Retinal pigment epithelial cell (primary cell): ENCODE measurements around the gene AFTPH.

Source experiments
- DNase-seq: peaks from one replicate; pipeline ENCODE4 v3.0.0-alpha.2; 2010; ENCODE audit warnings: low read depth
- H3K4me3 ChIP-seq: 2 replicates; pipeline ENCODE4 v1.5.1; 2011; ENCODE audit warnings: mild to moderate bottlenecking, low read length, control low read depth, moderate library complexity
- CTCF ChIP-seq: conservative IDR thresholded peaks from 2 replicates; pipeline ENCODE4 v1.5.1; 2011; ENCODE audit warnings: low read depth, low read length, control low read depth, inconsistent platforms

The AFTPH gene

GRCh38 chr2:64538764-64539433 is 14.8 kb downstream of the AFTPH start:
- no peak for DNase-seq
- no peak for TF ChIP-seq CTCF

GRCh38 chr2:64540615-64541014 is 16.5 kb downstream of the AFTPH start:
- H3K4me3 ChIP-seq, result no peak overlapping the region
- no peak for DNase-seq
- TF ChIP-seq CTCF, result no peak

More at GRCh38 chr2:64538764-64539433, 14.8 kb downstream of the AFTPH start:
- no peak overlapping the region for H3K4me3 ChIP-seq

- no peak overlapping the region for H3K4me3 ChIP-seq
- no peak for TF ChIP-seq CTCF
- DNase-seq, result no peak
These were observed 17.4 kb downstream of the AFTPH start for GRCh38 chr2:64541547-64541946.

GRCh38 chr2:64542071-64543007 is 18.2 kb downstream of the AFTPH start:
- no peak for DNase-seq
- no peak overlapping the region for H3K4me3 ChIP-seq
- no peak for TF ChIP-seq CTCF

GRCh38 chr2:64543008-64543697 is 19.0 kb downstream of the AFTPH start:
- TF ChIP-seq CTCF, result no peak
- no peak for DNase-seq
- no peak overlapping the region for H3K4me3 ChIP-seq

- DNase-seq, result no peak
- TF ChIP-seq CTCF, result no peak
- H3K4me3 ChIP-seq, result no peak overlapping the region
These were observed 24.6 kb downstream of the AFTPH start for GRCh38 chr2:64548761-64549160.
